ENCODE data around the gene ZCWPW2. TPM values are rescaled to one million over a fixed set of nuclear protein-coding genes. Genes with fewer than 3 reads are reported as not detected.
A peak's percentile ranks its signal among the peaks of the same experiment; 100 is the strongest.

Gene ZCWPW2
- total RNA-seq, 1 experiment from 2014 or later: not detected

DNA sequence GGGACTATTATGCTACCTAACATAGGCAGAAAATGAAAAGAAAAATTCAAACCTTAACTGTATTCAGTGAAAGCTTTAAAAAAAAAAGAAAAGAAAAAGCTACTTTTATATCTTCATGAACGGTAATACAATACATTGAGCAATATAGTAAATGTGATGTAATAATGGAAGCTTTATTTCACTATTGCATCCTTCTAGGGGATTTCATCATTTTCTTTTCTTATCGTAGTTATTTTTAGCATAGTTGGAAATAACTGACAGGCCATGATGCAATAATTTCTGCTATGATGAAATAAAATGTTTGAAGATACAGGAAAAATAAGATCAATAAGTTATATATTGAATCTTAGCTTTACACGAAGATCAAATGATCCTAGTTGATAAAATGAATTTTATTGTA, 40.3 kb upstream of the ZCWPW2 start:
- Mint-ChIP-seq H3K9me3 (ENCODE audit: low read depth, unreplicated experiment) (no peaks in the 10 kb centered on the region), H3K27ac (ENCODE audit: unreplicated experiment) (no peak overlapping the region), H3K4me1 (ENCODE audit: low read depth, unreplicated experiment) (no peaks in the 10 kb centered on the region), H3K27me3 (ENCODE audit: unreplicated experiment) (no peaks in the 10 kb centered on the region), H3K36me3 (ENCODE audit: insufficient read depth, unreplicated experiment) (peaks cover 6% of the 10 kb centered on the region), H3K4me3 (ENCODE audit: low read depth, unreplicated experiment) (no peak overlapping the region)
- no peak for DNase-seq
- CTCF ChIA-PET: no interaction called here
- no TSS peak for BruUV-seq (replicated peaks)
- TF ChIP-seq, protein P1, sequence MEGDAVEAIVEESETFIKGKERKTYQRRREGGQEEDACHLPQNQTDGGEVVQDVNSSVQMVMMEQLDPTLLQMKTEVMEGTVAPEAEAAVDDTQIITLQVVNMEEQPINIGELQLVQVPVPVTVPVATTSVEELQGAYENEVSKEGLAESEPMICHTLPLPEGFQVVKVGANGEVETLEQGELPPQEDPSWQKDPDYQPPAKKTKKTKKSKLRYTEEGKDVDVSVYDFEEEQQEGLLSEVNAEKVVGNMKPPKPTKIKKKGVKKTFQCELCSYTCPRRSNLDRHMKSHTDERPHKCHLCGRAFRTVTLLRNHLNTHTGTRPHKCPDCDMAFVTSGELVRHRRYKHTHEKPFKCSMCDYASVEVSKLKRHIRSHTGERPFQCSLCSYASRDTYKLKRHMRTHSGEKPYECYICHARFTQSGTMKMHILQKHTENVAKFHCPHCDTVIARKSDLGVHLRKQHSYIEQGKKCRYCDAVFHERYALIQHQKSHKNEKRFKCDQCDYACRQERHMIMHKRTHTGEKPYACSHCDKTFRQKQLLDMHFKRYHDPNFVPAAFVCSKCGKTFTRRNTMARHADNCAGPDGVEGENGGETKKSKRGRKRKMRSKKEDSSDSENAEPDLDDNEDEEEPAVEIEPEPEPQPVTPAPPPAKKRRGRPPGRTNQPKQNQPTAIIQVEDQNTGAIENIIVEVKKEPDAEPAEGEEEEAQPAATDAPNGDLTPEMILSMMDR (IDR thresholded peaks at IDR 0.05; ENCODE audit: unreplicated experiment): no peak
- intact Hi-C loops (cut with micrococcal nuclease; ENCODE audit: unreplicated experiment): no loop called here

DNA sequence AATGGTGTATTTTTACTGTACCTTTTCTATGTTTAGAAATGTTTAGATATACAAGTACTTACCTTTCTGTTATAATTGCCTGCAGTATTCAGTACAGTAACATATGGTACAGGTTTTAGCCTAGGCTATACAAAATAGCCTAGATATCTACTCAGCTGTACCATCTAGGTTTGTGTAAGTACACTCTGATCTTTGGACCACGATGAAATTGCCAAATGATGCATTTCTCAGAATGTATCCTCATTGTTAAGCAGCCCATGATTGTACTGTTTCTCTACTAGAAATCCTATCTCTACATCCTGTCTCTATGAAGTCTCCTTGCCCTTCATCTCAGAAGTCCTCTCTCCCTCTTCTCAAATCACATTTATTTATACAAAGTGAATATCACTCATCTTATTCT, 32.8 kb upstream of the ZCWPW2 start:
- no peaks in the 10 kb centered on the region for H3K27me3 Mint-ChIP-seq (ENCODE audit: unreplicated experiment)
- H3K36me3 Mint-ChIP-seq (ENCODE audit: insufficient read depth, unreplicated experiment): no peaks in the 10 kb centered on the region
- BruUV-seq (replicated peaks): no TSS peak
- no peaks in the 10 kb centered on the region for H3K9me3 Mint-ChIP-seq (ENCODE audit: low read depth, unreplicated experiment)
- H3K4me3 Mint-ChIP-seq (ENCODE audit: low read depth, unreplicated experiment): no peak overlapping the region
- no peak for DNase-seq
- no peaks in the 10 kb centered on the region for H3K4me1 Mint-ChIP-seq (ENCODE audit: low read depth, unreplicated experiment)
- TF ChIP-seq, protein P1 (IDR thresholded peaks at IDR 0.05; ENCODE audit: unreplicated experiment): no peak
- intact Hi-C loops (cut with micrococcal nuclease; ENCODE audit: unreplicated experiment): no loop called here
- CTCF ChIA-PET: no interaction called here
- no peak overlapping the region for H3K27ac Mint-ChIP-seq (ENCODE audit: unreplicated experiment)

DNA sequence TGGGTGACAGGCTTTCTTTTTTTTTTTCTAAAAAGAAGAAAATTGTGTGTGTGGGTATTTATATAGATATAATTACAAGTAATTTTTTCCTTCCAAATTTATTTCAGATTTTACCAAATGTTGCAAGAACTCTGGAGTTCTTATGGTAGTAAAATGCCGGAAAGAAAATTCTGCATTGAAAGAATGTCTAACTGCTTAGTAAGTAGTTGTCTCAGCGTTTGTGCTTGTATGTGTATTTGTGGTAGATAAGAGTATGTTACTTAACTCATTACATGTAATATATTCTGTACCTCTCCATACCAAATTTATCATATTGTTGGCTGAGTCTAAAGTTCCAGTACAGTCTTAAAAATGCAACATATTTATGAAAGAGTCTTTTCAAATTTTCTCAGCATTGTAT, 32.3 kb upstream of the ZCWPW2 start:
- TF ChIP-seq, protein P1 (IDR thresholded peaks at IDR 0.05; ENCODE audit: unreplicated experiment): no peak
- no peak overlapping the region for H3K4me3 Mint-ChIP-seq (ENCODE audit: low read depth, unreplicated experiment)
- intact Hi-C loops (cut with micrococcal nuclease; ENCODE audit: unreplicated experiment): no loop called here
- no TSS peak for BruUV-seq (replicated peaks)
- no peak overlapping the region for H3K27ac Mint-ChIP-seq (ENCODE audit: unreplicated experiment)
- DNase-seq: no peak
- H3K27me3 Mint-ChIP-seq (ENCODE audit: unreplicated experiment): no peaks in the 10 kb centered on the region
- H3K36me3 Mint-ChIP-seq (ENCODE audit: insufficient read depth, unreplicated experiment): no peaks in the 10 kb centered on the region
- CTCF ChIA-PET: no interaction called here
- no peaks in the 10 kb centered on the region for H3K4me1 Mint-ChIP-seq (ENCODE audit: low read depth, unreplicated experiment)
- H3K9me3 Mint-ChIP-seq (ENCODE audit: low read depth, unreplicated experiment): no peaks in the 10 kb centered on the region

DNA sequence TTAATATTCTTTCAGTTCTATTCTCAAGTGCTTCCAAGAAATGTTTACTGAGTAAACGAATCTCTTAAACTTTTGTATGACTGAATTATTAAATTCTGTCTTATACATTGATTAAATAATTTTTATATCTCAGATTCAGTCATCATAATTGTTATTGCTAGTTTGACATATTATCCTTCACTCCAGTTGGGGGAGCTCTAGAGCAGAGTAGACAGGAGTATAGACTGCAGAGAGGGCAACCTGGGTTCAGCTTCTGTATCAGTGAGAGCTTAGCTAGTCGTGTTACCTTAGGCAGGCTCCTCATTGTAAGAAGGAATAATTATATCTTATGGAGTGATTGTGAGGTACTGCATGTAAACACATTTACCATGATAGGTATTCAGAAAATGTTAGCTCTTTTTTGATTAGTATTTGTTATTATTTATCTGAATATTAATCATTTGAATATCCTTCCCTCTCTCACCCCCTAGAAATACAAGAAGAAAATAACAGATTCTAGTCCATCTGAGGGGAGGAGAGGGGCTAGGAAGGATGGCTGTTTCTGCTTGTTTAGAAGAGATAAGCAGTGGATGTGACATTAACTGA, 31.0 kb upstream of the ZCWPW2 start:
- Mint-ChIP-seq H3K9me3 (ENCODE audit: low read depth, unreplicated experiment) (no peaks in the 10 kb centered on the region), H3K27me3 (ENCODE audit: unreplicated experiment) (no peaks in the 10 kb centered on the region), H3K4me1 (ENCODE audit: low read depth, unreplicated experiment) (no peaks in the 10 kb centered on the region), H3K36me3 (ENCODE audit: insufficient read depth, unreplicated experiment) (no peaks in the 10 kb centered on the region), H3K27ac (ENCODE audit: unreplicated experiment) (no peak overlapping the region), H3K4me3 (ENCODE audit: low read depth, unreplicated experiment) (no peak overlapping the region)
- CTCF ChIA-PET: interaction anchor here (0.8 to 1.0 kb wide), 3 partner anchors 11 to 240 kb away, joined by 3 to 5 read pairs (median 4); partner anchors contain the start of genes AZI2 and ZCWPW2
- no TSS peak for BruUV-seq (replicated peaks)
- peak; percentile 40 for DNase-seq
- TF ChIP-seq, protein P1 (IDR thresholded peaks at IDR 0.05; ENCODE audit: unreplicated experiment): no peak
- intact Hi-C loops (cut with micrococcal nuclease; ENCODE audit: unreplicated experiment): no loop called here

Data from Calu3 (cell line).